ENCODE measurements around the gene DDX60. TPM values are rescaled to one million over a fixed set of nuclear protein-coding genes. Genes with fewer than 3 reads are reported as not detected.

The DDX60 gene
- total RNA-seq, 1 donor from 2014 or later = 17.9 TPM

- no peak overlapping the region for H3K27ac Mint-ChIP-seq
- intact Hi-C loops (cut with micrococcal nuclease) = no loop called here
- DNase-seq (no peak), ATAC-seq (ENCODE audit: low read depth) (no peak)
- no peaks in the 10 kb centered on the region for H3K27me3 Mint-ChIP-seq
- ChIA-PET CTCF (no interaction called here), POLR2A (no interaction called here)
- peaks cover 37% of the 10 kb centered on the region for H3K36me3 Mint-ChIP-seq (ENCODE audit: low read depth)
- no peak overlapping the region for H3K4me3 Mint-ChIP-seq
- peaks cover 1% of the 10 kb centered on the region for H3K9me3 Mint-ChIP-seq
- no peak for TF ChIP-seq CTCF (IDR thresholded peaks at IDR 0.05)
- H3K4me1 Mint-ChIP-seq = no peaks in the 10 kb centered on the region
Measured at GRCh38 chr4:168212656-168213055, 105.9 kb downstream of the DDX60 start.

GRCh38 chr4:168208957-168209614 is 109.5 kb downstream of the DDX60 start:
- H3K27me3 Mint-ChIP-seq = no peaks in the 10 kb centered on the region
- TF ChIP-seq CTCF (IDR thresholded peaks at IDR 0.05) = no peak
- CTCF ChIA-PET = no interaction called here
- no peak for DNase-seq
- H3K36me3 Mint-ChIP-seq (ENCODE audit: low read depth) = peaks cover 8% of the 10 kb centered on the region
- H3K27ac Mint-ChIP-seq = no peak overlapping the region
- peaks cover 14% of the 10 kb centered on the region for H3K9me3 Mint-ChIP-seq
- intact Hi-C loops (cut with micrococcal nuclease) = no loop called here
- ATAC-seq (ENCODE audit: low read depth) = no peak
- H3K4me1 Mint-ChIP-seq = no peaks in the 10 kb centered on the region
- no peak overlapping the region for H3K4me3 Mint-ChIP-seq
- POLR2A ChIA-PET = no interaction called here

- H3K4me1 Mint-ChIP-seq = no peaks in the 10 kb centered on the region
- POLR2A ChIA-PET = no interaction called here
- peaks cover 29% of the 10 kb centered on the region for H3K9me3 Mint-ChIP-seq
- CTCF ChIA-PET = no interaction called here
- no peak overlapping the region for H3K27ac Mint-ChIP-seq
- H3K4me3 Mint-ChIP-seq = no peak overlapping the region
- ATAC-seq (ENCODE audit: low read depth) = no peak
- H3K27me3 Mint-ChIP-seq = no peaks in the 10 kb centered on the region
- peaks cover 2% of the 10 kb centered on the region for H3K36me3 Mint-ChIP-seq (ENCODE audit: low read depth)
- intact Hi-C loops (cut with micrococcal nuclease) = no loop called here
- TF ChIP-seq CTCF (IDR thresholded peaks at IDR 0.05) = no peak
- DNase-seq = no peak
Measured at GRCh38 chr4:168203233-168203911, 115.2 kb downstream of the DDX60 start.

- Mint-ChIP-seq H3K27ac (no peak overlapping the region), H3K27me3 (no peaks in the 10 kb centered on the region), H3K36me3 (ENCODE audit: low read depth) (peaks cover 2% of the 10 kb centered on the region), H3K4me3 (no peak overlapping the region), H3K9me3 (peaks cover 27% of the 10 kb centered on the region), H3K4me1 (no peaks in the 10 kb centered on the region)
- intact Hi-C loops (cut with micrococcal nuclease) = no loop called here
- DNase-seq (no peak), ATAC-seq (ENCODE audit: low read depth) (no peak)
- ChIA-PET CTCF (no interaction called here), POLR2A (no interaction called here)
- TF ChIP-seq CTCF (IDR thresholded peaks at IDR 0.05) = no peak
Measured at GRCh38 chr4:168200685-168201084, 117.9 kb downstream of the DDX60 start.

GRCh38 chr4:168199260-168199957 is 119.1 kb downstream of the DDX60 start:
- no peak for ATAC-seq (ENCODE audit: low read depth)
- intact Hi-C loops (cut with micrococcal nuclease) = no loop called here
- no peak overlapping the region for H3K27ac Mint-ChIP-seq
- H3K4me3 Mint-ChIP-seq = no peak overlapping the region
- ChIA-PET POLR2A (interaction anchor here (0.7 kb wide), 1 partner anchor 293 kb away, joined by 4 read pairs; no protein-coding TSS in a partner anchor), CTCF (no interaction called here)
- no peak for TF ChIP-seq CTCF (IDR thresholded peaks at IDR 0.05)
- peaks cover 19% of the 10 kb centered on the region for H3K9me3 Mint-ChIP-seq
- H3K36me3 Mint-ChIP-seq (ENCODE audit: low read depth) = peaks cover 1% of the 10 kb centered on the region
- H3K4me1 Mint-ChIP-seq = no peaks in the 10 kb centered on the region
- no peaks in the 10 kb centered on the region for H3K27me3 Mint-ChIP-seq
- no peak for DNase-seq

Measured in activated B cell treated with CpG ODN at 0.5 μM for 24 hours (primary cell).